Measurements from ENCODE around the gene AP3B2.

The AP3B2 gene

GRCh38 chr15:82731527-82731926, 21.9 kb upstream of the AP3B2 start:
- Histone ChIP-seq H4K20me1 (ENCODE audit: insufficient read depth, low read length) (no peaks in the 10 kb centered on the region), H3K4me3 (ENCODE audit: low read length) (no peak overlapping the region), H3K27me3 (replicated peaks; ENCODE audit: insufficient read depth, low read length) (no peaks in the 10 kb centered on the region), H2AFZ (ENCODE audit: low read length) (no peak overlapping the region), H3K36me3 (replicated peaks; ENCODE audit: insufficient read depth, low read length) (no peaks in the 10 kb centered on the region), H3K27ac (ENCODE audit: low read length) (no peak overlapping the region), H3K9me3 (replicated peaks; ENCODE audit: insufficient read depth, low read length) (no peaks in the 10 kb centered on the region), H3F3A (ENCODE audit: insufficient read depth, low read length) (no peaks in the 10 kb centered on the region), H3K4me1 (ENCODE audit: low read length) (no peaks in the 10 kb centered on the region), H3K9me2 (replicated peaks; ENCODE audit: insufficient read depth, low read length) (no peaks in the 10 kb centered on the region), H3K4me2 (ENCODE audit: low read depth, low read length) (no peak overlapping the region), H3K9ac (ENCODE audit: low read length) (no peak overlapping the region), H3K79me2 (ENCODE audit: low read length) (no peaks in the 10 kb centered on the region)
- DNase-seq, result no peak
- TF ChIP-seq EZH2 (optimal IDR thresholded peaks at IDR 0.05; ENCODE audit: low read depth, low read length) (no peak), EZH2phosphoT487 (IDR thresholded peaks at IDR 0.05; ENCODE audit: low read length) (no peak), CTCF (IDR thresholded peaks at IDR 0.05; ENCODE audit: low read length) (no peak)

- DNase-seq, result no peak
- no peak overlapping the region for H3K27ac ChIP-seq (ENCODE audit: low read length)
Observed at GRCh38 chr15:82730022-82730530, 20.4 kb upstream of the AP3B2 start.

GRCh38 chr15:82726816-82727215, 17.1 kb upstream of the AP3B2 start:
- Histone ChIP-seq H3K79me2 (ENCODE audit: low read length) (no peaks in the 10 kb centered on the region), H2AFZ (ENCODE audit: low read length) (no peak overlapping the region), H3K4me3 (ENCODE audit: low read length) (no peak overlapping the region), H4K20me1 (ENCODE audit: insufficient read depth, low read length) (no peaks in the 10 kb centered on the region), H3K9me2 (replicated peaks; ENCODE audit: insufficient read depth, low read length) (no peaks in the 10 kb centered on the region), H3K36me3 (replicated peaks; ENCODE audit: insufficient read depth, low read length) (no peaks in the 10 kb centered on the region), H3K4me1 (ENCODE audit: low read length) (no peaks in the 10 kb centered on the region), H3K27ac (ENCODE audit: low read length) (no peak overlapping the region), H3K9me3 (replicated peaks; ENCODE audit: insufficient read depth, low read length) (no peaks in the 10 kb centered on the region), H3K9ac (ENCODE audit: low read length) (no peak overlapping the region), H3K27me3 (replicated peaks; ENCODE audit: insufficient read depth, low read length) (no peaks in the 10 kb centered on the region), H3F3A (ENCODE audit: insufficient read depth, low read length) (no peaks in the 10 kb centered on the region), H3K4me2 (ENCODE audit: low read depth, low read length) (no peak overlapping the region)
- TF ChIP-seq CTCF (IDR thresholded peaks at IDR 0.05; ENCODE audit: low read length) (no peak), EZH2phosphoT487 (IDR thresholded peaks at IDR 0.05; ENCODE audit: low read length) (no peak), EZH2 (optimal IDR thresholded peaks at IDR 0.05; ENCODE audit: low read depth, low read length) (no peak)
- DNase-seq, result no peak

More at GRCh38 chr15:82730022-82730530, 20.4 kb upstream of the AP3B2 start:
- no peaks in the 10 kb centered on the region for H3K27me3 ChIP-seq (replicated peaks; ENCODE audit: insufficient read depth, low read length)
- H3K36me3 ChIP-seq (replicated peaks; ENCODE audit: insufficient read depth, low read length), result no peaks in the 10 kb centered on the region
- no peaks in the 10 kb centered on the region for H3K79me2 ChIP-seq (ENCODE audit: low read length)
- TF ChIP-seq CTCF (IDR thresholded peaks at IDR 0.05; ENCODE audit: low read length), result no peak
- no peak for TF ChIP-seq EZH2 (optimal IDR thresholded peaks at IDR 0.05; ENCODE audit: low read depth, low read length)
- no peak for TF ChIP-seq EZH2phosphoT487 (IDR thresholded peaks at IDR 0.05; ENCODE audit: low read length)
- H3K9me2 ChIP-seq (replicated peaks; ENCODE audit: insufficient read depth, low read length), result no peaks in the 10 kb centered on the region
- no peak overlapping the region for H3K4me2 ChIP-seq (ENCODE audit: low read depth, low read length)
- no peak overlapping the region for H2AFZ ChIP-seq (ENCODE audit: low read length)
- H3F3A ChIP-seq (ENCODE audit: insufficient read depth, low read length), result no peaks in the 10 kb centered on the region
- no peak overlapping the region for H3K9ac ChIP-seq (ENCODE audit: low read length)
- H4K20me1 ChIP-seq (ENCODE audit: insufficient read depth, low read length), result no peaks in the 10 kb centered on the region
- H3K4me1 ChIP-seq (ENCODE audit: low read length), result no peaks in the 10 kb centered on the region
- H3K4me3 ChIP-seq (ENCODE audit: low read length), result no peak overlapping the region
- H3K9me3 ChIP-seq (replicated peaks; ENCODE audit: insufficient read depth, low read length), result no peaks in the 10 kb centered on the region

All from MM.1S (cell line).